Heart right ventricle (tissue), 16 donors: ENCODE measurements around the gene CPLX4. TPM values are rescaled to one million over a fixed set of nuclear protein-coding genes. Genes with fewer than 3 reads are reported as not detected.
A peak's percentile ranks its signal among the peaks of the same experiment; 100 is the strongest.

Experiments used
- ATAC-seq, 8 donors: fragments of 200-7000 bp; cut with Tn5 transposase; one replicate each; pipeline ENCODE4 v1.9.1; 2020; ENCODE audit warnings: mild to moderate bottlenecking in 8 of 8, moderate library complexity in 8 of 8, moderate number of reproducible peaks in 1 of 8
- DNase-seq, 2 donors: peaks; one replicate each; pipeline ENCODE4 v3.0.0-alpha.2; 2020
- H3K27ac ChIP-seq, 10 donors: fragments of 200-600 bp; sonication (generic) in 2 of 10; one replicate each; pipeline versions ENCODE4 v1.5.0 to v1.8.0; 2020 to 2022; ENCODE audit warnings: mild to moderate bottlenecking in 3 of 10
- H3K27me3 ChIP-seq, 7 donors: fragments of 200-600 bp; one replicate each; pipeline ENCODE4 v1.8.0; 2021 to 2022; ENCODE audit warnings: mild to moderate bottlenecking in 2 of 7
- H3K36me3 ChIP-seq, 9 donors: fragments of 200-600 bp; sonication (generic) in 1 of 9; one replicate each; pipeline versions ENCODE4 v1.5.0 to v1.8.0; 2020 to 2022; ENCODE audit warnings: mild to moderate bottlenecking in 2 of 9
- H3K4me1 ChIP-seq, 9 donors: fragments of 200-600 bp; sonication (generic) in 1 of 9; one replicate each; pipeline versions ENCODE4 v1.5.0 to v1.8.0; 2020 to 2022; ENCODE audit warnings: mild to moderate bottlenecking in 4 of 9
- H3K4me3 ChIP-seq, 10 donors: fragments of 200-600 bp; sonication (generic) in 2 of 10; one replicate each; pipeline versions ENCODE4 v1.5.0 to v1.8.0; 2020 to 2022; ENCODE audit warnings: mild to moderate bottlenecking in 7 of 10, moderate library complexity in 2 of 10
- H3K9me3 ChIP-seq, 11 donors: fragments of 200-600 bp in 10 of 11; sonication (generic) in 2 of 11; one replicate each; pipeline versions ENCODE4 v1.5.0 to v1.8.0; 2013 to 2022; ENCODE audit warnings: mild to moderate bottlenecking in 2 of 11, control low read depth in 1 of 11, moderate library complexity in 1 of 11
- CTCF ChIP-seq, 9 donors: fragments of 200-600 bp; sonication (generic) in 2 of 9; IDR thresholded peaks; one replicate each; pipeline versions ENCODE4 v1.5.0 to v1.8.0; 2021 to 2022; ENCODE audit warnings: antibody characterized with exemption in 9 of 9, mild to moderate bottlenecking in 5 of 9, moderate library complexity in 1 of 9
- WGBS, 2 donors: extraction: QIAGEN DNeasy Blood & Tissue Kit; methylation state at CpG; one replicate each; pipeline ENCODE4 v1.1.7; 2013; ENCODE audit warnings: inconsistent platforms in 1 of 2; 5-methylcytosine and 5-hydroxymethylcytosine counted together
- intact Hi-C, 10 donors: fragments of 100-400 bp; cut with DNase I; formaldehyde crosslinking; loops; one replicate each; pipeline versions ENCODE4 v1.11.1 to v1.14.2; 2022
- polyA plus RNA-seq, 2 donors: library from polyadenylated mRNA; stranded (reverse); fragments of 200-250 nt; gene quantifications; one replicate each; pipeline ENCODE4 v1.2.3, GENCODE V29; 2013
- total RNA-seq, 10 donors: library from RNA; stranded (reverse); fragmentation: NEBNext Ultra II Directional in 3 of 10; extraction: Animal tissue kit (Norgen Biotek cat#: 25700) in 3 of 10; gene quantifications; one replicate each; pipeline versions ENCODE4 v1.2.1 to v1.2.4, GENCODE V29; 2021 to 2023
- donor health status: Arrhythmogenic right ventricular cardiomyopathy.
- donor health status: ischemic (EF 13 %, LVEDD 7.1; RV severe dilation, severe dysfunction).
- donor health status: healthy with polysubstance abuse.
- donor health status: DM: no; HTN: yes; CAD: no.
- donor health status: DM: no; HTN: no; CAD: no.
- donor health status: ischemic (EF 25% LVEDD 6.9; RV normal size, moderate dysfunction).
- donor health status: ischemic (EF 25% LVEDD 5.7; RV mildly dilated, moderate dysfunction).
- donor health status: healthy.
- donor health status: DM: yes; HTN: yes; CAD: no.
- donor health status: Ischemic cardiomyopathy.
- donor health status: ischemic (EF 35%, LVEDD 5.7; RV mildly dilated, moderate dysfunction).
- donor health status: nonischemic (EF 11% LVEDD 7.7; RV severe dilation, severe dysfunction).
- donor health status: DM: yes; HTN: yes; CAD: no.
- donor health status: PGD.
- donor health status: ischemic (EF 29% LVEDD 5.4; RV normal size, mild dysfunction).
- donor health status: nonischemic (EF 23%, LVEDD 6.1; RV moderate dilation, normal function).

The CPLX4 gene
- total and polyA plus RNA-seq, 12 donors, result 0.11 TPM; not detected in 11

GRCh38 chr18:59272221-59272888 is 46.1 kb downstream of the CPLX4 start:
- no peak overlapping the region for H3K27ac ChIP-seq
- intact Hi-C loops, result no loop called here
- 2 to 3% methylated on average over 52 of the region's 52 CpGs for WGBS, 2 donors
- DNase-seq (no peak), ATAC-seq (no peak)
- H3K4me1 ChIP-seq, result peaks cover 3 to 44% (median 35%) of the 10 kb centered on the region in 9 donors
- H3K27me3 ChIP-seq, result peaks cover 17 to 100% (median 98%) of the 10 kb centered on the region in 7 donors
- peak overlapping the region in 9 of 10 donors; percentile 4 to 43 (median 30) for H3K4me3 ChIP-seq
- H3K9me3 ChIP-seq, result no peaks in the 10 kb centered on the region
- H3K36me3 ChIP-seq, result no peaks in the 10 kb centered on the region
- no peak for TF ChIP-seq CTCF (IDR thresholded peaks at IDR 0.05)

- Histone ChIP-seq H3K9me3 (no peaks in the 10 kb centered on the region), H3K4me1 (peaks cover 3 to 44% (median 35%) of the 10 kb centered on the region in 9 donors), H3K4me3 (no peak overlapping the region), H3K27ac (no peak overlapping the region), H3K27me3 (peaks cover 23 to 100% (median 98%) of the 10 kb centered on the region in 7 donors), H3K36me3 (no peaks in the 10 kb centered on the region)
- no peak for TF ChIP-seq CTCF (IDR thresholded peaks at IDR 0.05)
- intact Hi-C loops, result no loop called here
- DNase-seq (no peak), ATAC-seq (no peak)
- WGBS, 2 donors, result 14 to 16% methylated on average over 14 of the region's 14 CpGs
Measured at GRCh38 chr18:59271606-59272220, 46.7 kb downstream of the CPLX4 start.

- Histone ChIP-seq H3K27ac (no peak overlapping the region), H3K9me3 (no peaks in the 10 kb centered on the region), H3K36me3 (no peaks in the 10 kb centered on the region), H3K4me1 (peaks cover 3 to 44% (median 35%) of the 10 kb centered on the region in 9 donors), H3K4me3 (no peak overlapping the region), H3K27me3 (peaks cover 33 to 100% (median 98%) of the 10 kb centered on the region in 7 donors)
- WGBS, 2 donors, result 15 to 16% methylated on average over 4 of the region's 4 CpGs
- DNase-seq (no peak), ATAC-seq (no peak)
- no peak for TF ChIP-seq CTCF (IDR thresholded peaks at IDR 0.05)
- intact Hi-C loops, result no loop called here
Measured at GRCh38 chr18:59270689-59271257, 47.7 kb downstream of the CPLX4 start.

- Histone ChIP-seq H3K27ac (no peak overlapping the region), H3K4me1 (peaks cover 3 to 55% (median 43%) of the 10 kb centered on the region in 9 donors), H3K4me3 (peak overlapping the region in 1 of 10 donors; percentile 19), H3K27me3 (peaks cover 44 to 100% (median 98%) of the 10 kb centered on the region in 7 donors), H3K36me3 (no peaks in the 10 kb centered on the region), H3K9me3 (no peaks in the 10 kb centered on the region)
- ATAC-seq (no peak), DNase-seq (no peak)
- TF ChIP-seq CTCF (IDR thresholded peaks at IDR 0.05), result no peak
- 3 to 4% methylated on average over 17 of the region's 17 CpGs for WGBS, 2 donors
- intact Hi-C loops, result no loop called here
Measured at GRCh38 chr18:59269563-59270119, 48.8 kb downstream of the CPLX4 start.
